Fibroblast of skin of left quadriceps (primary cell): ENCODE results near the gene TMEM176A.
"Not testable (repeated sequence)": the region's sequence is repeated elsewhere in the genome, so short reads cannot be mapped to it uniquely, and the experiment has no call there.

Source experiments
- DNase-seq, 2 experiments: peaks; one replicate each; pipeline ENCODE4 v3.0.0-alpha.2; 2013; ENCODE audit warnings: low read depth in 2 of 2

The TMEM176A gene

GRCh38 chr7:150788474-150789269 lies 11.9 kb upstream of the TMEM176A start:
- peak; percentile 5 to 18 for DNase-seq

GRCh38 chr7:150790416-150791075 lies 10.0 kb upstream of the TMEM176A start:
- no peak for DNase-seq

- DNase-seq, result no peak
Observed at GRCh38 chr7:150791304-150791703, 9.3 kb upstream of the TMEM176A start.

- no peak for DNase-seq
Observed at GRCh38 chr7:150791746-150792452, 8.7 kb upstream of the TMEM176A start.

GRCh38 chr7:150793569-150794238 lies 6.9 kb upstream of the TMEM176A start:
- no peak for DNase-seq

GRCh38 chr7:150797661-150798060 lies 2.9 kb upstream of the TMEM176A start:
- DNase-seq, result no peak

GRCh38 chr7:150799156-150799555 lies 1.4 kb upstream of the TMEM176A start:
- DNase-seq, result no peak

GRCh38 chr7:150799741-150800580 lies 608 bp upstream of the TMEM176A start, which contains the start of gene TMEM176B:
Gene TMEM176B (minus strand): TSS chr7:150800364. CDS start chr7:150796569, 3,795 bp downstream.
- DNase-seq, result no peak

GRCh38 chr7:150801242-150801945 lies 825 bp downstream of the TMEM176A start:
- no peak for DNase-seq

- no peak for DNase-seq
Observed at GRCh38 chr7:150801946-150802771, 1.6 kb downstream of the TMEM176A start.

- no peak for DNase-seq
Observed at GRCh38 chr7:150803161-150803860, 2.7 kb downstream of the TMEM176A start.

GRCh38 chr7:150804802-150805201 lies 4.2 kb downstream of the TMEM176A start:
- DNase-seq, result no peak

GRCh38 chr7:150805864-150806263 lies 5.3 kb downstream of the TMEM176A start:
- no peak for DNase-seq

GRCh38 chr7:150806454-150806853 lies 5.9 kb downstream of the TMEM176A start:
- DNase-seq, result no peak

GRCh38 chr7:150806863-150807262 lies 6.3 kb downstream of the TMEM176A start:
- DNase-seq, result no peak

- DNase-seq, result not testable (repeated sequence)
Observed at GRCh38 chr7:150807616-150808438, 7.3 kb downstream of the TMEM176A start.

- DNase-seq, result no peak
Observed at GRCh38 chr7:150814328-150815001, 13.9 kb downstream of the TMEM176A start.
